H9 (cell line): ENCODE results near the gene TMEM100. TPM values are rescaled to one million over a fixed set of nuclear protein-coding genes. Genes with fewer than 3 reads are reported as not detected.

Experiments
- DNase-seq: peaks from one replicate; pipeline ENCODE4 v3.0.0-alpha.2; 2017
- H2AFZ ChIP-seq: one replicate; pipeline ENCODE4 v1.6.1; 2013; ENCODE audit warnings: mild to moderate bottlenecking, low read length, control low read depth, moderate library complexity
- H2AK5ac ChIP-seq: 2 replicates; pipeline ENCODE4 v1.6.1; 2013; ENCODE audit warnings: low read length, control low read depth, mixed read lengths; ENCODE audit not compliant: insufficient read length
- H2BK120ac ChIP-seq: one replicate; pipeline ENCODE4 v1.6.1; 2013; ENCODE audit warnings: low read depth, mild to moderate bottlenecking, low read length, control low read depth, inconsistent platforms; ENCODE audit not compliant: poor library complexity, severe bottlenecking
- H2BK12ac ChIP-seq: 2 replicates; pipeline ENCODE4 v1.6.1; 2013; ENCODE audit warnings: low read length, control low read depth, mixed read lengths, low read depth; ENCODE audit not compliant: insufficient read length
- H2BK15ac ChIP-seq: 2 replicates; pipeline ENCODE4 v1.6.1; 2013; ENCODE audit warnings: low read depth, low read length, control low read depth
- H2BK20ac ChIP-seq: one replicate; pipeline ENCODE4 v1.6.1; 2013; ENCODE audit warnings: low read depth, mild to moderate bottlenecking, low read length, control low read depth, inconsistent platforms; ENCODE audit not compliant: poor library complexity, severe bottlenecking
- H2BK5ac ChIP-seq: 2 replicates; pipeline ENCODE4 v1.6.1; 2013; ENCODE audit warnings: low read length, control low read depth, mixed read lengths; ENCODE audit not compliant: insufficient read length
- H3K14ac ChIP-seq: 2 replicates; pipeline ENCODE4 v1.6.1; 2013; ENCODE audit warnings: low read length, control low read depth; ENCODE audit not compliant: insufficient read depth
- H3K18ac ChIP-seq: 2 replicates; pipeline ENCODE4 v1.6.1; 2013; ENCODE audit warnings: low read depth, mild to moderate bottlenecking, mixed read lengths, low read length, control low read depth; ENCODE audit not compliant: insufficient read length
- H3K23ac ChIP-seq: 2 replicates; pipeline ENCODE4 v1.6.1; 2013; ENCODE audit warnings: low read length, control low read depth, mixed read lengths, low read depth; ENCODE audit not compliant: insufficient read length
- H3K23me2 ChIP-seq: 2 replicates; pipeline ENCODE4 v1.6.1; 2013; ENCODE audit warnings: low read depth, mild to moderate bottlenecking, mixed read lengths, low read length, control low read depth; ENCODE audit not compliant: insufficient read length, poor library complexity, severe bottlenecking
- H3K27ac ChIP-seq: 2 replicates; pipeline ENCODE4 v1.5.1; 2013; ENCODE audit warnings: low read length, control low read depth, mixed read lengths, low read depth; ENCODE audit not compliant: insufficient read length
- H3K27me3 ChIP-seq: 2 replicates; pipeline ENCODE4 v1.6.1; 2013; ENCODE audit warnings: low read length, control low read depth, inconsistent platforms; ENCODE audit not compliant: insufficient read depth
- H3K4ac ChIP-seq: 2 replicates; pipeline ENCODE4 v1.6.1; 2013; ENCODE audit warnings: low read depth, mild to moderate bottlenecking, control low read depth, inconsistent platforms, low read length, moderate library complexity
- H3K4me1 ChIP-seq: 2 replicates; pipeline ENCODE4 v1.6.1; 2013; ENCODE audit warnings: low read length, control low read depth, inconsistent platforms; ENCODE audit not compliant: insufficient read depth
- H3K4me2 ChIP-seq: 2 replicates; pipeline ENCODE4 v1.6.1; 2013; ENCODE audit warnings: low read length, control low read depth, mixed read lengths; ENCODE audit not compliant: insufficient read length, insufficient read depth
- H3K56ac ChIP-seq: 2 replicates; pipeline ENCODE4 v1.6.1; 2013; ENCODE audit warnings: low read depth, mild to moderate bottlenecking, mixed read lengths, low read length, control low read depth; ENCODE audit not compliant: insufficient read length
- H3K79me1 ChIP-seq: 2 replicates; pipeline ENCODE4 v1.6.1; 2013; ENCODE audit warnings: low read depth, mild to moderate bottlenecking, moderate library complexity, low read length, control low read depth, inconsistent platforms; ENCODE audit not compliant: insufficient read depth, poor library complexity, severe bottlenecking
- H3K79me2 ChIP-seq: 2 replicates; pipeline ENCODE4 v1.6.1; 2013; ENCODE audit warnings: low read length, control low read depth, inconsistent platforms; ENCODE audit not compliant: insufficient read depth
- H3K9ac ChIP-seq: 2 replicates; pipeline ENCODE4 v1.6.1; 2013; ENCODE audit warnings: low read length, control low read depth, mixed read lengths; ENCODE audit not compliant: insufficient read length; ENCODE audit errors: extremely low read depth
- H3K9me3 ChIP-seq: one replicate; pipeline ENCODE4 v1.6.1; 2013; ENCODE audit warnings: low read depth, low read length, inconsistent platforms; ENCODE audit not compliant: control insufficient read depth
- H3T11ph ChIP-seq: one replicate; pipeline ENCODE4 v1.6.1; 2013; ENCODE audit warnings: mild to moderate bottlenecking, low read length, control low read depth, inconsistent platforms
- H4K20me1 ChIP-seq: one replicate; pipeline ENCODE4 v1.6.1; 2013; ENCODE audit not compliant: control insufficient read depth, insufficient read length, insufficient read depth
- H4K5ac ChIP-seq: 2 replicates; pipeline ENCODE4 v1.6.1; 2013; ENCODE audit warnings: low read depth, mild to moderate bottlenecking, mixed read lengths, low read length, control low read depth; ENCODE audit not compliant: insufficient read length
- H4K8ac ChIP-seq: replicated peaks from 2 replicates; pipeline ENCODE4 v1.6.1; 2013; ENCODE audit warnings: low read length, control low read depth, mixed read lengths, low read depth; ENCODE audit not compliant: insufficient read length
- H4K91ac ChIP-seq: 2 replicates; pipeline ENCODE4 v1.6.1; 2013; ENCODE audit warnings: low read depth, mild to moderate bottlenecking, moderate library complexity, mixed read lengths, low read length, control low read depth; ENCODE audit not compliant: insufficient read length
- H3K27ac Mint-ChIP-seq, 3 experiments: 2 replicates in 2 of 3; 3 replicates in 1 of 3; pipeline ENCODE4 v1.8.0; 2020 to 2021; ENCODE audit warnings: mixed read lengths in 3 of 3, mild to moderate bottlenecking in 1 of 3, moderate library complexity in 1 of 3
- H3K27me3 Mint-ChIP-seq: 2 replicates; pipeline ENCODE4 v1.8.0; 2021; ENCODE audit warnings: low read depth, mild to moderate bottlenecking, moderate library complexity, mixed read lengths
- H3K36me3 Mint-ChIP-seq, 3 experiments: 2 replicates in 2 of 3; 3 replicates in 1 of 3; pipeline ENCODE4 v1.8.0; 2020 to 2021; ENCODE audit warnings: low read depth in 3 of 3, mixed read lengths in 3 of 3; ENCODE audit not compliant: insufficient read depth in 1 of 3
- H3K4me1 Mint-ChIP-seq, 2 experiments: 2 replicates each; pipeline ENCODE4 v1.8.0; 2020; ENCODE audit warnings: mixed read lengths in 2 of 2
- H3K4me3 Mint-ChIP-seq, 2 experiments: 2 replicates in 1 of 2; 3 replicates in 1 of 2; pipeline ENCODE4 v1.8.0; 2020 to 2021; ENCODE audit warnings: mild to moderate bottlenecking in 2 of 2, mixed read lengths in 2 of 2, moderate library complexity in 1 of 2
- H3K9me3 Mint-ChIP-seq, 2 experiments: 2 replicates in 1 of 2; 3 replicates in 1 of 2; pipeline ENCODE4 v1.8.0; 2020; ENCODE audit warnings: mild to moderate bottlenecking in 2 of 2, mixed read lengths in 2 of 2, moderate library complexity in 1 of 2
- CTCF ChIP-seq: fragments of 200-600 bp; sonication (generic); conservative IDR thresholded peaks from 3 replicates; pipeline ENCODE4 v1.8.0; 2021; ENCODE audit warnings: antibody characterized with exemption, mild to moderate bottlenecking
- WGBS: extraction: QIAGEN DNeasy Blood & Tissue Kit; methylation state at CpG from one replicate; pipeline ENCODE4 v1.1.7; 2013; ENCODE audit warnings: missing lambda C conversion rate, low lambda C conversion rate, mixed read lengths; ENCODE audit not compliant: insufficient read length; ENCODE audit errors: extremely low coverage; 5-methylcytosine and 5-hydroxymethylcytosine counted together
- total RNA-seq: library from RNA; stranded (reverse); gene quantifications from 2 replicates; pipeline ENCODE4 v1.2.1, GENCODE V29; 2021

The TMEM100 gene
- total RNA-seq, 1 experiment from 2014 or later: 0.17 TPM

DNA sequence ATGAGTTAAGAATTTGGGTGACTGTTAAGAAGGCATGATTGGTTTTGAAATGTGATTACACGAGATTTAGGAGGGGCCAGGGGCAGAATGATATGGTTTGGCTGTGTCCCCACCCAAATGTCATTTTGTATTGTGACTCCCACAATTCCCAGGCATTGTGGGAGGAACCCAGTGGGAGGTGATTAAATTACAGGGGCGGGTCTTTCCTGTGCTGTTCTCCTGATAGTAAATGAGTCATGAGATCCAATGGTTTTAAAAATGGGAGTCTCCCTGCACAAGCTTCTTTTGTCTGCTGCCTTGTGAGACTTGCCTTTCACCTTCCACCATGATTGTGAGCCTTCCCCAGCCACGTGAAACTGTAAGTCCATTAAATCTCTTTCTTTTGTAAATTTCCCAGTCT lies 34.6 kb downstream of the TMEM100 start:
- H2BK5ac ChIP-seq: no peak overlapping the region
- Mint-ChIP-seq H3K27ac (peak overlapping the region in 1 of 3 experiments; percentile 46; a peak in 1 of 7 replicates), H3K9me3 (peaks cover 20 to 21% of the 10 kb centered on the region in 2 experiments), H3K27me3 (no peaks in the 10 kb centered on the region; the same call in 1 of the 2 replicates), H3K36me3 (peaks cover 4 to 22% (median 16%) of the 10 kb centered on the region in 3 experiments; a peak in 6 of 7 replicates), H3K4me1 (no peaks in the 10 kb centered on the region), H3K4me3 (no peak overlapping the region)
- no CpG with 5 or more reads among the region's 3 CpGs for WGBS
- H3K23me2 ChIP-seq: no peaks in the 10 kb centered on the region
- H3K56ac ChIP-seq: no peak overlapping the region
- H3K4me1 ChIP-seq: no peaks in the 10 kb centered on the region
- H3K27ac ChIP-seq: no peak overlapping the region
- no peak overlapping the region for H4K91ac ChIP-seq
- H2BK120ac ChIP-seq: no peak overlapping the region
- H2BK15ac ChIP-seq: no peak overlapping the region
- no peak overlapping the region for H3K4me2 ChIP-seq
- H3K18ac ChIP-seq: no peak overlapping the region
- no peaks in the 10 kb centered on the region for H3K79me2 ChIP-seq
- H4K5ac ChIP-seq: no peak overlapping the region
- no peak overlapping the region for H2BK12ac ChIP-seq
- H3K27me3 ChIP-seq: no peaks in the 10 kb centered on the region
- peaks cover 7% of the 10 kb centered on the region for H3K9me3 ChIP-seq
- no peak overlapping the region for H3K9ac ChIP-seq
- no peak for TF ChIP-seq CTCF
- H3K4ac ChIP-seq: no peak overlapping the region
- H2BK20ac ChIP-seq: no peak overlapping the region
- no peak overlapping the region for H3T11ph ChIP-seq
- H3K23ac ChIP-seq: no peak overlapping the region
- H4K20me1 ChIP-seq: no peaks in the 10 kb centered on the region
- no peak overlapping the region for H3K14ac ChIP-seq
- no peak overlapping the region for H2AFZ ChIP-seq
- H3K79me1 ChIP-seq: no peaks in the 10 kb centered on the region
- no peak for DNase-seq
- no peak overlapping the region for H4K8ac ChIP-seq
- H2AK5ac ChIP-seq: no peak overlapping the region
